Pancreas (tissue), 10 donors: ENCODE data around the gene RTKN. TPM values are rescaled to one million over a fixed set of nuclear protein-coding genes. Genes with fewer than 3 reads are reported as not detected.
A peak's percentile ranks its signal among the peaks of the same experiment; 100 is the strongest.

ENCODE experiments used
- ATAC-seq, 4 donors: fragments of 200-7000 bp; cut with Tn5 transposase; one replicate each; pipeline versions ENCODE4 v1.8.0 to v1.9.1; 2020; ENCODE audit warnings: mild to moderate bottlenecking in 4 of 4, moderate library complexity in 4 of 4
- DNase-seq, 6 donors: peaks; one replicate each; pipeline ENCODE4 v3.0.0-alpha.2; 2020
- FAIRE-seq: peaks from 2 replicates; lab custom pipeline; 2012; peaks lifted over from hg19 to GRCh38; lab: Jason Lieb, UNC
- H3K27ac ChIP-seq, 4 donors: fragments of 200-600 bp; sonication (generic); 1 replicate in 3 of 4; 2 replicates in 1 of 4; pipeline versions ENCODE4 v1.5.0 to v1.8.0; 2020
- H3K27me3 ChIP-seq, 4 donors: fragments of 200-600 bp; one replicate each; pipeline ENCODE4 v1.8.0; 2021
- H3K36me3 ChIP-seq, 3 donors: fragments of 200-600 bp; sonication (generic) in 1 of 3; one replicate each; pipeline versions ENCODE4 v1.5.0 to v1.8.0; 2020 to 2021
- H3K4me1 ChIP-seq, 3 donors: fragments of 200-600 bp; one replicate each; pipeline ENCODE4 v1.8.0; 2021
- H3K4me3 ChIP-seq, 4 donors: fragments of 200-600 bp; sonication (generic) in 2 of 4; one replicate each; pipeline versions ENCODE4 v1.5.0 to v1.8.0; 2020 to 2021
- H3K9me3 ChIP-seq, 4 donors: fragments of 200-600 bp; one replicate each; pipeline ENCODE4 v1.8.0; 2021
- CTCF ChIP-seq, 4 donors: fragments of 200-600 bp; sonication (generic) in 3 of 4; IDR thresholded peaks; one replicate each; pipeline versions ENCODE4 v1.5.0 to v1.8.0; 2021; ENCODE audit warnings: antibody characterized with exemption in 4 of 4
- WGBS, 2 donors: extraction: QIAGEN DNeasy Blood & Tissue Kit; methylation state at CpG; one replicate each; pipeline ENCODE4 v1.1.7; 2013; 5-methylcytosine and 5-hydroxymethylcytosine counted together
- intact Hi-C, 3 donors: fragments of 100-400 bp; cut with DNase I; formaldehyde crosslinking; loops; one replicate each; pipeline versions ENCODE4 v1.11.1 to v1.14.2; 2022
- polyA plus RNA-seq, 2 donors: library from polyadenylated mRNA; stranded (reverse); fragments of 200-250 nt; gene quantifications; one replicate each; pipeline ENCODE4 v1.2.3, GENCODE V29; 2013
- total RNA-seq, 6 donors: library from RNA; stranded (reverse); fragmentation: NEBNext Ultra II Directional in 4 of 6; extraction: Animal tissue kit (Norgen Biotek cat#: 25700) in 4 of 6; gene quantifications; one replicate each; pipeline versions ENCODE4 v1.2.1 to v1.2.4, GENCODE V29; 2021 to 2023
- donor health status: healthy with polysubstance abuse.
- donor health status: DM: no; HTN: no; CAD: no; lungs with moderate emphysema.
- donor health status: DM: no; HTN: no; CAD: no.
- donor health status: control.
- donor health status: control.
- donor health status: Bipolar disorder and iron deficiency.
- donor health status: DM: yes; HTN: yes; CAD: no.
- donor health status: DM: no; HTN: no; CAD: no.
- donor health status: DM: no; HTN: no; CAD: no.
- donor health status: DM: yes; HTN: yes; CAD: no.

RTKN gene
- total and polyA plus RNA-seq, 8 donors, result 20.7 to 63.7 (median 30.8) TPM

GRCh38 chr2:74416778-74417177, 25.0 kb downstream of the RTKN start:
- H3K4me1 ChIP-seq, result peaks cover 0 to 4% (median 0%) of the 10 kb centered on the region in 3 donors
- no peaks in the 10 kb centered on the region for H3K36me3 ChIP-seq
- FAIRE-seq (no peak), DNase-seq (no peak), ATAC-seq (no peak)
- WGBS, 2 donors, result 64 to 69% methylated on average over 3 of the region's 3 CpGs
- H3K27me3 ChIP-seq, result no peaks in the 10 kb centered on the region
- intact Hi-C loops, result no loop called here
- no peak for TF ChIP-seq CTCF (IDR thresholded peaks at IDR 0.05)
- H3K4me3 ChIP-seq, result no peak overlapping the region
- no peaks in the 10 kb centered on the region for H3K9me3 ChIP-seq
- H3K27ac ChIP-seq, result no peak overlapping the region

GRCh38 chr2:74415762-74416395, 25.9 kb downstream of the RTKN start:
- no peaks in the 10 kb centered on the region for H3K9me3 ChIP-seq
- no peaks in the 10 kb centered on the region for H3K36me3 ChIP-seq
- no peak for FAIRE-seq
- H3K27me3 ChIP-seq, result no peaks in the 10 kb centered on the region
- TF ChIP-seq CTCF (IDR thresholded peaks at IDR 0.05), result no peak
- H3K4me1 ChIP-seq, result peaks cover 0 to 4% (median 0%) of the 10 kb centered on the region in 3 donors
- WGBS, 2 donors, result 48 to 51% methylated on average over 35 of the region's 35 CpGs
- H3K4me3 ChIP-seq, result peak overlapping the region; percentile 26 to 59 (median 38)
- no peak overlapping the region for H3K27ac ChIP-seq
- DNase-seq, result no peak
- intact Hi-C loops, result no loop called here
- peak in 3 of 4 donors; percentile 11 to 19 (median 13) for ATAC-seq

GRCh38 chr2:74414881-74415761, 26.6 kb downstream of the RTKN start:
- FAIRE-seq (no peak), ATAC-seq (peak; percentile 68 to 91 (median 86)), DNase-seq (peak in 4 of 6 donors; percentile 50 to 82 (median 68))
- Histone ChIP-seq H3K9me3 (no peaks in the 10 kb centered on the region), H3K4me3 (peak overlapping the region; percentile 26 to 59 (median 38)), H3K36me3 (no peaks in the 10 kb centered on the region), H3K4me1 (no peaks in the 10 kb centered on the region), H3K27ac (no peak overlapping the region), H3K27me3 (no peaks in the 10 kb centered on the region)
- TF ChIP-seq CTCF (IDR thresholded peaks at IDR 0.05), result peak in 1 of 4 donors; percentile 9
- 6 to 8% methylated on average over 59 to 66 of the region's 66 CpGs for WGBS, 2 donors
- intact Hi-C loops, result no loop called here

- H3K27me3 ChIP-seq, result no peaks in the 10 kb centered on the region
- FAIRE-seq (no peak), DNase-seq (no peak), ATAC-seq (peak in 3 of 4 donors; percentile 10 to 34 (median 15))
- H3K9me3 ChIP-seq, result no peaks in the 10 kb centered on the region
- H3K27ac ChIP-seq, result no peak overlapping the region
- peak overlapping the region in 3 of 4 donors; percentile 29 to 59 (median 48) for H3K4me3 ChIP-seq
- no peaks in the 10 kb centered on the region for H3K36me3 ChIP-seq
- WGBS, 2 donors, result 61 to 62% methylated on average over 17 to 19 of the region's 19 CpGs
- intact Hi-C loops, result no loop called here
- H3K4me1 ChIP-seq, result no peaks in the 10 kb centered on the region
- TF ChIP-seq CTCF (IDR thresholded peaks at IDR 0.05), result no peak
Observed at GRCh38 chr2:74414441-74414840, 27.3 kb downstream of the RTKN start.
